GM18508 (cell line): ENCODE measurements around the gene POLA2.

Experiments
- ATAC-seq: cut with Tn5 transposase; IDR thresholded peaks from one replicate; pipeline ENCODE4 v1.9.1; 2021; ENCODE audit warnings: moderate number of reproducible peaks; ENCODE audit not compliant: insufficient read depth, unreplicated experiment

Gene POLA2

DNA sequence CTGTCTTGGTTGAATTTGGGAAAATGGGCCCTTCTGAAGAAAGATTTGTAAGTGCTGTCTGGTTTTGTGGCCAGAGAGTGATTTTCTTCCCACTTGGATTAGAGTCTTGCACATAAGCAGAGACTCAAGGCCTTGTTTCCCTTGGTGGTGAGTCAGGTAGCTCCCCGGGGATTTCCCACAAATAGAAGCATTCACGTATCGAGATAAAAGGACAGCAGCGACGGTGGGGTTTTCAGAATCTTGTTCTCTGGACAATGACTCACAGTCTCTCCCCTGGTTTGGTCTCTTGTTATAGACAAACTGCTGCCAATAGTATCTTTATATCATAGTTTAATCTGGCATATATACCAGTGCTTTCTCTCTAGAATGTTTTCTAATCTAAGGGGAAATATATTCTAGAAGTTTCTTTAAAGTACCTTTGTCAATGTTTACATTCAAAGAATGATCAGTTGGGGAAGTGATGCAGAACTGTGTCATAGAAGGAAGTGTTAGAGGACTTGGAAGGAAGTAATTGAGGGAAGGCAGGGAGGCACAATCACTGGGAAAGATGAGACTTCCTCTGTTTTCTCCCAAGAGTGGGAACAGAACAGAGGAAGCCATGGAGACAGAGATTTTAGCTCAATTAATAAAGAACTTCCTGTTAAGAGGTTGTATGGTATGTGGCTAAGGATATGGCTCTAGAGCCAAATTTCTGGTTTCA, 18.1 kb downstream of the POLA2 start:
- no peak for ATAC-seq

DNA sequence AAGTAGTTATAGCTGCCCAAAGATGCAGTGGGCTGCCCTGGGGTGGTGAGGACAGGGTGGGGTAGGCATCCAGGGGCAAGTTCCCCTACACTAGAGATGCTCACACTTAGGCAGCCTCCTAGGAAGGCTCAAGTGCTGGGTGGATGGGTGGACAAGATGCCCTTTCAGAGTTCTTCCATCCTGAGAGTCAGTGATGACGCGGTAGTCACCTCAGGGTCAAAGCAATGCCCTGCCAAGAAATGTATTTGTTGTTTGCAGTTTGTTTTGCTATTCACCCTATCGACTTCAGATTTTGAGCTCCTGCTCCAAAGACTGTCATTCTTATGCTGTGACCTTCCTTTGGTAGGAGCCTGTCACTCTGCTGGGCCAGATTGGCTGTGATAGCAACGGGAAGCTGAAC, 18.9 kb downstream of the POLA2 start:
- no peak for ATAC-seq

DNA sequence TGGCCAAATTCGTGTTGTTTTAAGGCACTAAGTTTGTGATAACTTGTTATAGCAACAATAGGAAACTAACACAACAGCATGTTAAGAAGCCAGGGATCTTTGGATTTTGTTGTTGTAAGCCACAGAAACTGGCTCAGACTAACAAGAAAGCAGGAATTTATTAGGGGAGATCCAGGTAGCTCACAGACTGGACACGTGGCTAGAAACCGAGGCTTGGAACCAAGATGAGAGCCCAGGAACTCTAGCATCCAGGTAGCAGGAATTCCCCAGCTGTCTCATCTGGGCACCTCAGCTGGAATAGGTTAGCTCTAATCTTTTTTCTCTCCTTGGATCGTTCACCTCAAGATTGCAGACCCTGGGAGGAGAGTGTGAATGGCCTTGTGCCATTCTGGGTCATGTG, 24.9 kb downstream of the POLA2 start:
- ATAC-seq: no peak

DNA sequence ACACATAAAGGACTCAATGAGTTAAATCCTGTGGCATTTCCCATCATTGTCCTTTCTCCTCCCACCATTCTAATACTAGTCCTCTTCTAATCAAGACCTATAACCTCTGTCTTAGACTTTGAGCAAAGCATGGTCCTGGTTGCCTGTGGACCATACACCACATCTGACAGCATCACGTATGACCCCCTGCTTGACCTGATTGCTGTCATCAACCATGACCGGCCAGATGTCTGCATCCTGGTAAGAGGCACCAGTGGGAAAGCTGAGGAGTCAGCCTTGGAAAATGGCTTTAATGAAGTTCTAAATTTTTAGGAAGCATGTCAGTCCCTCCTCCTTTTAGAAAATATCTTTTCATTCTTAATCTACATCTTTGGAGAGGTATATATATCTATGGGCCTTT, 25.8 kb downstream of the POLA2 start:
- ATAC-seq: no peak

DNA sequence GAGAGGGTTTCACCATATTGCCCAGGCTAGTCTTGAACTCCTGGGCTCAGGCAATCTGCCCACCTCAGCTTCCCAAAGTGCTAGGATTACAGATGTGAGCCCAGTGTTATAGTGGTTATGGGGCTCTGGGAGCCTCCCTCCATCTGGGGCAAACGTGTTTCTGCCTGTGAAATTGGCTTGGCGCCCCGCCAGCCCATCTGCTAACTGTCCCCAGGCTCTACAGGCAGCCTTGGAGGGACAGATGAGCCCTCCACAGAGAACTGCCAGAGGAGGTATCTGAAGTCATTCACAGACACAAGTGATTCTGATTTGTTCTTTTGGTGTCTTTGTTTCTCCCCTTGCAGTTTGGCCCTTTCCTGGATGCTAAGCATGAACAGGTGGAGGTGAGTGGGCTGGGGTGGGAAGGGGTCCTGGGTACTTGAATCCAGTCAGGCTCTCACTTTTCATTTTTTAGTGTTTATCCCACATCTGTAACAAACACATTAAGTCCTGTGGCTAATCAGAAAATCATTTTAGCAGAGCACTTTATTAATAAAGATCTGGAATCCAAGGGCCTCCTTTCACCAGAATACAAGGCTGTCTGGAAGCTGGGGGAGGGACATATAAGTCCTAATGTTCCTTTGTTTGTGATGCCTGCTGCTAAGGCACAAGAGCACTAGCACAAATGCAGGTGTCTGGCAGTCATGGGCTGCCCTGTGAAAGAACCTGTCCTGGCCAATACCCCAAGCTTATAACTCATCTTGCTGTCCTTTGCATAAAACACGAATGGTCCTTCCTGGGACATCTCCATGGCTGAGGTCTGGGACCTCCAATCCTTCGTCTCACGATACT, 27.2 kb downstream of the POLA2 start:
- ATAC-seq: no peak

DNA sequence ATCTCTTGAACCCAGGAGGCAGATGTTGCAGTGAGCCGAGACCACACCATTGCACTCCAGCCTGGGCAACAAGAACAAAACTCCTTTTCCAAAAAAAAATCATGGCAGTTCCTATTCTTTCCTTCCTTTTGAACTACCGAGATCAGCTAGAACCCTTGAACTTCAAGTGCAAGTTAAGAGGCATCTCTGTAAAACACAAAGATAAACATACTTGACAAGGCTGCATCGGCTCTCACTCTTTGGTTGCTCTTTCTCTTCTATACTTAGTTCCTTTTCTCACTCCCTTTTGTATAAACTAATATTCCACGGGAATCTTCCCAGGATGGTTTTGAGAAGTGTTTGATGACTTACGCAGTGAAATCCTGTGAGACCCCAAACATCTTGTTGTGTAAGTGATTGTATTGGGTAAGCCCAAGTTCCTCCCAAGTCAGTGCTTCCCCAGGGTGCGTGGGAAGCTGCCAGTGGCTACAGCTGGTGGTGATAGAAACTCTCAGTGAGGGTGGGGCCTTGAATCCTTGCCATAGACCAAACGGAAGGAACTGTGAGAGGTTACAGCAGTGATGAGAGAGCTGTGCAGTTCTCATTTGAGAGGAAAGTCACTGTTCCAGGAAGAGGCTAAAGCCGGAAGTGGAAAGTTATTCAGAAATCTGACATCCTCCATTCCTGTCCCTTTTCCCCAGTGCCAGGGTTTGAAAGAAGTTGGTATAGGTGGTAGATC, 28.8 kb downstream of the POLA2 start:
- no peak for ATAC-seq

DNA sequence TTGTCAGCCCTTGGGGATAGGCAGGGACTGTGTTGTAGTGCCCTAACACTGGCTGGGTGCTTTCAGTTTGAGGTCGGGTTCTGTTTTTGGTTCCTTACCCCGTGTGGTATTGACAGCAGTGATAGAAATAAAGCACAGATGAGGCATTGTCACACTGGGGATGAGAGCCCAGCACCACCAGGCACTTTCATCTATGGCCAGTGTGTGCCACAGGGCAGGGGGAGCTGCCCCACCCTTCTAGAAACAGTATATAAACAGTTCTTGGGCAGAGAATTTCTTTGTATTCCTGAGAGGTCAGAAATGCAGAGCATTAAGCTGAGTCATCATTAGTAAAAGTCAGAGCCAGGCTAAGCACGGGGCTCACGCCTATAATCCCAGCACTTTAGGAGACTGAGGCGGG, 29.9 kb downstream of the POLA2 start:
- ATAC-seq: no peak

DNA sequence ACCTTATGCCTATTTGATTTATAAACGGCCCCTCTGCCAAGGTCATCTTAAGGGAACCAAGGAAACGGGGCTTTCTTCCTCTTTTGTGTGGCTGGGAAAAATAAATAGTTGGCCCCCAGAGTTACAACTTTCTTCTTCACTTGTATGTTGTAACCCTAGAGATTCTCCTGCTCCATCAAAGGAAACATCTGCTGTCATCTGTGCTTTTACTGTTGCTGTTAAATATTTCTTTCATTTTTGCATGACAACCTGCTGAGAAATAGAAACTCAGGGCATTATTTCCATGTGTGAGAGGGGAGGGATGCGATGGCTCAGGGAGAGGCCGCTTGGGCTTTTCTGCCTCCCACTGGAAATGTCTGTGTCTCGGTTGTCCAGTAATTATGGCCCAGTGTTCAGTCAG, 31.1 kb downstream of the POLA2 start:
- no peak for ATAC-seq

DNA sequence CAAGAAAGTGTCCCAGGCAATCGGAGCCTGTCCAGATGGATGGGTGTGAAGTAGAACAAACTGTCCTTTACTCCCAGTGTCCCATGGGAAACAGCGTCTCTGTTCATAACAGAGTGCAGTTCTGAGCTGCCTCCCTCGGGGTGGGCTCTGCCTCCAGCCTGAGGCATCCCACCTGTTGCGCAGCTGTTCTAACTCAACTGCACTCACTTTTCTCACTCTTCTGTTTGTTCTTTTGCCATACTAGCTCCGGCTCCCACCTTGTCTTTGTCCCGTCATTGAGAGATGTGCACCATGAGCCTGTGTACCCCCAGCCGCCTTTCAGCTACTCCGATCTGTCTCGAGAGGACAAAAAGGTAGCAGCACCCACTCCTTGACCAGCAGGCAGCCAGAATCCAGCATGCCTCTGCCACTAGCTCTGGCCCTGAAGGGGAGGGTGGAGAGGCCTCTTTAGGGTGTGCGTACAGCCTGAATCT, 32.2 kb downstream of the POLA2 start:
- ATAC-seq: no peak

DNA sequence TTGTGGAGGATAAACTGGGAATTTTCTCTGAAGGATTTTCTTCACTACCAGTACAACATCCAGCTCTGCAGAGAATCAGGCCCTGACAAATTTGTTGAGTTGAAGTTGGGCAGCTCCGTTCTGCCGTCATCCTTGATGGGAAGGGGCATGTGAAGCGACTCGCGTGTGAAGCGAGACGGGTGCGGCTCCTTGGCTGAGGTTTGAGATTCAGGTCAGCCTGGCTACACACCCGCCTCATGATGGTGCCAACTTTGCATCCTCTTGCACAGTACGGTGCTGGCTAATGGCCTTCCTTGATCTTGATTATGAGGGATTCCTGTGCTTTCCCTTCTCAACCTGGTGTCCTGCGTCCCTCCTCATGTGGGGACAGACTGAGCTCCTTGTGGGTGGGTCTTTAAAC, 33.2 kb downstream of the POLA2 start:
- no peak for ATAC-seq

DNA sequence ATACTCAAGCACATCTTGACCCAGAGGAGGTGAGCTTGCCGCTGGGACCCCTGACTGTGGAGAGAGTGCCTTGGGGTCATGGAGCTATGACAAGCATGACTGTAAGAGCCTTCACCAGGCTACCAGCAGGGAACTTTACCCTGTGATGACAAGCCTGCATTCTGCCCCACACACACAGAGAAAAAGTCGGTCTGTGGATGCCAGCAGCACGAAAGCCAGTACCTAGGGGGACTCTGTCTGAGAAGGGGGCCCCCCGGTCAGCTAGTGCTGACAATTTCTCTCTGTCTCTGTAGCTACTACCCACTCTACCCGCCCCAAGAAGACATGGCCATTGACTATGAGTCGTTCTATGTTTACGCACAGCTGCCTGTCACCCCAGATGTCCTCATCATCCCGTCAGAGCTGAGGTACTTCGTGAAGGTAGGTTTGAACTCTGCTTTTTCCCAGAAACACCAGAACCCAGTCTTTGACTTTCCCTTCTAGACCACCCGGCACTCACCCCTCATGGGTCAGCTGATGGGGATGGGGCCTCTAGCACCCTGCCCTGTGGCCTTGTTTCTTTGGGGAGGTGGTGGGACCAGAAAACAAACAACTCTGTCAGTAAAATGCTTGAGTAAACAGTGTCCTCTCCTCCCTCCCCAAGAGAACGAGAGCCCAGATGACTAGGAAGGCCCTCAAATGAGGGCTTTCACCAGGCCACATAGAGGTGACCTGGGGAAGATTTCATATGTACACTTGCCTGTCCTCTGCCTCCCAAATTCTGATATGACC, 34.0 kb downstream of the POLA2 start:
- ATAC-seq: no peak

DNA sequence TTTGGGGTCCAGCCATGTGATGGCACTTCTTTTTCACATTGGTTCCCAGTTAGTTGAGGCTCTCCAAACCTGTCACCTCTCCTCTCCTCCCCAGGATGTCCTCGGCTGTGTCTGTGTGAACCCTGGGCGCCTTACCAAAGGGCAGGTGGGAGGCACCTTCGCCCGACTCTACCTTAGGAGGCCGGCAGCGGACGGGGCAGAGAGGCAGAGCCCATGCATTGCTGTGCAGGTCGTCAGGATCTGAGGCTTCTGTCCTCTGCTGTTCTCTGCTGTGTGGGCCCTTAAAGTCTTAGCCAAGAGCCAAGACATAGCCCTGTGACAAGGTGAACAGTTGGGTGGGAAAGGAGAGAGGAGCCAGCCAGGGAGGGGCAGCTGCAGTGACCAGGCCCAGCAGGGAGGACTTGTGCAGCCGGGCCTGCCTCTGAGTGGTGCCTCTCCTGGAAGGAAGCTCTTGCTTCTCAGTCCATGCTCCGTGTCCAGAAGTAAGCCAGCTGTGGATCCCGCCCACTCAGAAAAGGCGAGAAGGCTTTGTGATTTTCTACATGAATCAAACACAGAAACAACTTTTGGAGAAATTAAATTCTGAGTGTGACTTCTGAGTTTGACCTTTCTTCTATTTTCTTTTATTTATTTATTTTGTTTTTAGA, 35.4 kb downstream of the POLA2 start:
- no peak for ATAC-seq

DNA sequence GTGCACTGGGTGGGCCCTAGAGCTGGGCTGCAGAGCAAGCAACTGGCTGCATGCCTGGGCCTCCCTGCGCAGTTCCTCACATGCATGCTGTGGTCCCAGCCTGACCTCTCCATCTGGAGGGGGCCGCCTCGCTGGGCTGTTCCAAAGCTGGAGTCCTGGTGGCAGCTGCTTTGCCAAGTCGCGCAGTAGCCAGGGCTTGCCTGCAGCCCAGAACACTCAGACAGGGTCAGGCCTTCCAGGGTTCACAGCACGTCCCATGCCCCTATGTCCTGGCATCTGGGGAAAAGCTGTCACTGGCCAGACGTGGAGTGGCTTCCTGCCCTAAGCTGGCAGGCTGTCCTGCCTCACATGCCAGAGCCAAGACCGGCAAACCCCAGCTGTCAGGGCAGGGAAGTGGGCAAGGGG, 36.4 kb downstream of the POLA2 start:
- no peak for ATAC-seq

DNA sequence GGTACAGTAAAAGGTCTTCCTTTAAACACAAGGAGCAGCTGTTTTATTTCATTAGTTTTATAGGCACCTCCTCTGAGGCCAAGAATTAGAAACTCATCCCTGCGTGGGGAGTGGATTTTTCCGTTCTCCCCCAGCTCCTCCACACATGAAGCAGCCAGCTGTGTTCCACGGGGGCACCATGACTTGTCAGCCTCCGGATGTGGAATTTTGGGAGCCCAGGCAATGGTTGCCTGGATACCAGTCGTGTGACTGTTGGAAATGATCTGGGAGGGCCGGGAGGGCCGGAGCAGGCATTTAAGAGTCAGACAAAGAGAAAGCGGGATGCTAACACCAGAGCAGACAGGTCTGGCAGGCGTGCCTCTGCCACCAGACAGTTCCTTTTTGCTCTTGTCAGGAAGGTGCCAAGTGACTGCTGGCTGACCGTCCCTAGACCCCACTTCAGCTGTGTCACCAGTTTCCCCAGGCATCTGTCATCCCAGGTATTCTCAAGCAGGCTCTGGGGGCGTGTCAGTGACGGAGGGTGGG, 37.0 kb downstream of the POLA2 start:
- no peak for ATAC-seq

DNA sequence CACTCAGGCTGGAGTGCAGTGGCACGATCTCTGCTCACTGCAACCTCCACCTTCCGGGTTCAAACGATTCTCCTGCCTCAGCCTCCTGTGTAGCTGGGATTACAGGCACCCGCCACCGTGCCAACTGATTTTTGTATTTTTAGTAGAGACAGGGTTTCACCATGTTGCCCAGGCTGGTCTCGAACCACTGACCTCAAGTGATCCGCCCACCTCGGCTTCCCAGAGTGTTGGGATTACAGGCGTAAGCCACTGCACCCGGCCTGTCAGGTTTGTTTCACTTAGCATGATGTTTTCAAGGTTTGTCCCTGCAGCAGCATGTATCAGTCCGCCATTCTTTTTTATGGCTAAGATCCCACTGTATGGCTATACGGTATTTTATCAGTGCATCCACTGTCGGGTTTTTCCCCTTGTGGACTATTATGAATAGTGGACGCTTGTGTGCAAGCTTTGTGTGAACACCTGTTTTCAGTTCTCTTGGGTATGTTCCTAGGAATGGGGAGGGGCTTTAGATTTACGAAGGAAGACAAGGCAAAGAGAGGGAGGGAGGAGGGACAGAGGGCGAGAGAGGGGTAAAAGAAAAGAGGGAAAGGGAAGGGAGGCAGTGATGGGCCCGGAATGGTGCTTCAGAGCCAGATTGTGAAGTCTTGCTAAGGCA, 39.0 kb downstream of the POLA2 start:
- no peak for ATAC-seq

DNA sequence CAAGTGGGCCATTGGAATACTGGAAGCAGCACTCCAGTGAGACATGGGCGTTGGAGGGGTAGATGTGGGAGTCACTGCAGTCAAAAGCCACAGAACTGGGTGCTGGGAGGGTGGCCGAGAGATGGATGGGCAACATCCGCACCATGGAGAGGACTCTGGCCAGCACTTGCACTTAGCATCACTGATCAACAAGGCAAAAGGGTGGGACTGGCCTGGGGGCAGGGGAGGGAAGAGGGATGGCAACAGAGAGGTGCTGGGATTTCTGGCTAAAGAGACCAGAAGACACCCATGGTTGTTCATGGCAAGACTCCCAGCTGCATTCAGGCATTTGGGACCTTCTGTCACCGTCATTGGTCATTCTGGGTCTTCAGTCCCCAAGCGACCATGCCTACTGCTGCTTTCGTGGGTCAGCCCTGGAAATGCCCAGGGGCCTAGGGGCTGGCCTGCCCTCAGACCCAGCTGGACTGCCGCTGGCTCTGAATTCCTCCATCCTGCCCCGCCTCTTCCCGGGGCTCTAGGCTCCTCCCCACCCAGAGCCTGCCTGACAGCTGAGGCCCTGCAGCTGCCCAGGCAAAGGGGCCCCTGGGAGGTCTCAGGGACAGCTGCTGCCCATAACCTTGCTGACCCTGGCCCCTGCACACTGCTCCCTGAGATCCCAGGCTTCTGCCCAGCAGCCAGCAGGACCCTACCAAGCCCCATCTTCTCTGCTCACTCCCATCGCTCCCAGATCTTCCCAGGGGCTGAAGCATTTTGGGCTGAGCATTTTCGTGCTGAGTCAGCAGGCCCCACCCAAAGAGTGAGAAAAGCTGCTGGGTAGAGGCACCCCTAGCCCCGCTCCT, 39.9 kb downstream of the POLA2 start:
- ATAC-seq: no peak

DNA sequence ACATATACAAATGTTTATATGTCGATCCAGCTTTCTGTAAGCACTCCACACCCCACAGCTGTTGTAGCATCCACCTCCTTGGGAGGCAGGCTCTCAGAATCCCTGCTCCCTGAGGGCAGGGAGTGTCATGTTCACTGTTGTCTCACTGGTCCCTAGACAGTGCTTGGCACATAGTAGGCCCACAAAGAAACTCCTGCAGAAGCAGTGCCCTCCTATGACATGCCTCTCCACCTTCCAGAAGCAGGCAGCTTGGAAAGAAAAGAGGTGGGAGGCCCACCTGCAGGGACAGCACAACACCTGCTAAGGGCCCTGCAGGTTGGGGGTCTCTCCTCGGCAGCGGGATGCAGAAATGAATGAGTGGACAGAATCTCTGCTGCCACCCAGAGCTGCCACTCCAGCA, 41.8 kb downstream of the POLA2 start:
- no peak for ATAC-seq

DNA sequence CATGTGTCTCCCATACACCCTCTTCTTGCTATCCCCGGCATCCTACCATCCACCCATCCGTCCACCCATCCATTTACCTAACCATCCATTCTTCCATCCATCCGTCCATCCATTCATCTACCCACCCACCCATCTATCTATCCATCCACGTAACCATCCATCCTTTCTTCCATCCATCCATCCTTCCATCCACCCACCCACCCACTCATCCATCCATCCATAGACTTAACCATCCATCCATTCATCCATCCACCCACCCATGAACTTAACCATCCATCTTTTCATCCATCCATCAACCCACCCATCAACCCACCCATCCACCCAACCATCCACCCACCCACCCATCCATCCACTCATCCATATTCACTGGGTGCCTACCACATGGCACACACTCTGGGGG, 42.3 kb downstream of the POLA2 start:
- no peak for ATAC-seq
